NCI-H446 treated with DMSO at 0.1 percent for 48 hours (cell line): ENCODE data around the gene SMTNL1.
A peak's percentile ranks its signal among the peaks of the same experiment; 100 is the strongest.

Experiments
- DNase-seq: peaks from one replicate; lab custom pipeline; 2025; lab: John Stamatoyannopoulos, UW

The SMTNL1 gene

GRCh38 chr11:57544566-57544965 lies 7.2 kb downstream of the SMTNL1 start:
- no peak for DNase-seq

- DNase-seq: no peak
Measured at GRCh38 chr11:57545883-57546282, 8.5 kb downstream of the SMTNL1 start.

- no peak for DNase-seq
Measured at GRCh38 chr11:57546451-57546850, 9.1 kb downstream of the SMTNL1 start.

GRCh38 chr11:57546869-57547475 lies 9.6 kb downstream of the SMTNL1 start:
- DNase-seq: no peak

GRCh38 chr11:57547854-57548377 lies 10.5 kb downstream of the SMTNL1 start:
- DNase-seq: no peak

- no peak for DNase-seq
Measured at GRCh38 chr11:57549983-57550382, 12.6 kb downstream of the SMTNL1 start.

- DNase-seq: no peak
Measured at GRCh38 chr11:57551941-57552340, 14.5 kb downstream of the SMTNL1 start.

- DNase-seq: no peak
Measured at GRCh38 chr11:57552479-57552878, 15.1 kb downstream of the SMTNL1 start.

GRCh38 chr11:57555393-57555792 lies 18.0 kb downstream of the SMTNL1 start:
- DNase-seq: no peak

GRCh38 chr11:57556041-57556440 lies 18.6 kb downstream of the SMTNL1 start:
- no peak for DNase-seq

GRCh38 chr11:57560146-57560545 lies 22.8 kb downstream of the SMTNL1 start:
- no peak for DNase-seq

GRCh38 chr11:57562596-57562995 lies 25.2 kb downstream of the SMTNL1 start:
- DNase-seq: no peak

- no peak for DNase-seq
Measured at GRCh38 chr11:57566005-57566904, 28.9 kb downstream of the SMTNL1 start.

- no peak for DNase-seq
Measured at GRCh38 chr11:57566905-57567514, 29.6 kb downstream of the SMTNL1 start.

GRCh38 chr11:57567515-57568329 lies 30.3 kb downstream of the SMTNL1 start, which contains the start of gene UBE2L6:
UBE2L6 (minus strand) TSS chr11:57567672; CDS start chr11:57567611, 61 bp downstream.
- peak; percentile 2 for DNase-seq

GRCh38 chr11:57568330-57568766 lies 31.0 kb downstream of the SMTNL1 start:
- no peak for DNase-seq

- DNase-seq: no peak
Measured at GRCh38 chr11:57571606-57572005, 34.2 kb downstream of the SMTNL1 start.

- DNase-seq: no peak
Measured at GRCh38 chr11:57574061-57574460, 36.7 kb downstream of the SMTNL1 start.

GRCh38 chr11:57584341-57584740 lies 46.9 kb downstream of the SMTNL1 start:
- no peak for DNase-seq

- DNase-seq: no peak
Measured at GRCh38 chr11:57585301-57585700, 47.9 kb downstream of the SMTNL1 start.

GRCh38 chr11:57586711-57587245 lies 49.4 kb downstream of the SMTNL1 start:
- no peak for DNase-seq
